Measurements from ENCODE around the gene KCTD7.

GRCh38 chr7:66631471-66631870 lies 2.8 kb downstream of the KCTD7 start:
- TF ChIP-seq CTCF (IDR thresholded peaks at IDR 0.05) = no peak
- TF ChIP-seq JUN (CRISPR knock-in tag; IDR thresholded peaks at IDR 0.05) = no peak
- no peak for TF ChIP-seq TP53 (CRISPR knock-in tag; IDR thresholded peaks at IDR 0.05)
- TF ChIP-seq USF2 (CRISPR knock-in tag; IDR thresholded peaks at IDR 0.05) = no peak
- TF ChIP-seq RELA (CRISPR knock-in tag; IDR thresholded peaks at IDR 0.05; ENCODE audit: borderline replicate concordance) = no peak
- TF ChIP-seq ETV6 (CRISPR knock-in tag; IDR thresholded peaks at IDR 0.05) = no peak
- no peak for TF ChIP-seq NFE2L1 (CRISPR knock-in tag; IDR thresholded peaks at IDR 0.05)
- TF ChIP-seq MAX (CRISPR knock-in tag; IDR thresholded peaks at IDR 0.05) = no peak
- no peak for TF ChIP-seq ARID4B (CRISPR knock-in tag; IDR thresholded peaks at IDR 0.05; ENCODE audit: borderline replicate concordance)
